Prostate gland (tissue), 2 donors: ENCODE data around the gene SLC50A1. TPM values are rescaled to one million over a fixed set of nuclear protein-coding genes. Genes with fewer than 3 reads are reported as not detected.

Experiments
- DNase-seq: peaks from one replicate; pipeline ENCODE4 v3.0.0-alpha.2; 2019; ENCODE audit warnings: low spot score
- H3K27ac ChIP-seq, 2 donors: fragments of 200-600 bp; sonication (generic); 2 replicates each; pipeline ENCODE4 v1.5.1; 2017 to 2019
- H3K27me3 ChIP-seq: fragments of 200-600 bp; sonication (generic); replicated peaks from 2 replicates; pipeline ENCODE4 v1.5.1; 2019; ENCODE audit not compliant: insufficient read depth
- H3K36me3 ChIP-seq, 2 donors: fragments of 200-600 bp; sonication (generic); 1 replicate in 1 of 2; 2 replicates in 1 of 2; pipeline versions ENCODE4 v1.5.1 to v1.8.1; 2017 to 2019
- H3K4me1 ChIP-seq: fragments of 200-600 bp; sonication (generic); replicated peaks from 2 replicates; pipeline ENCODE4 v1.5.1; 2019
- H3K4me3 ChIP-seq, 2 donors: fragments of 200-600 bp; sonication (generic); 2 replicates each; pipeline ENCODE4 v1.5.1; 2017 to 2019
- H3K9me3 ChIP-seq: fragments of 200-600 bp; sonication (generic); 2 replicates; pipeline ENCODE4 v1.5.1; 2017
- CTCF ChIP-seq, 4 experiments: fragments of 200-600 bp in 2 of 4; fragments of 450-650 bp in 2 of 4; sonication (generic) in 2 of 4; IDR thresholded peaks; 1 replicate in 3 of 4; 2 replicates in 1 of 4; pipeline ENCODE4 v1.5.1; 2016 to 2019; ENCODE audit warnings: antibody characterized with exemption in 4 of 4, mild to moderate bottlenecking in 2 of 4, moderate library complexity in 2 of 4
- POLR2A ChIP-seq: fragments of 450-650 bp; IDR thresholded peaks from one replicate; pipeline ENCODE4 v1.6.1; 2016; ENCODE audit warnings: antibody characterized with exemption, mild to moderate bottlenecking
- POLR2AphosphoS5 ChIP-seq: sonication (generic); formaldehyde crosslinking; IDR thresholded peaks from one replicate; pipeline ENCODE4 v1.6.1; 2017; ENCODE audit warnings: antibody characterized with exemption
- WGBS: methylation state at CpG from one replicate; pipeline ENCODE4 v1.1.5; 2018; 5-methylcytosine and 5-hydroxymethylcytosine counted together
- intact Hi-C: fragments of 100-400 bp; cut with DNase I; formaldehyde crosslinking; loops from one replicate; pipeline ENCODE4 v1.14.2; 2022
- total RNA-seq, 2 donors: library from RNA; depleted of rRNA; stranded (reverse); fragments of >200 nt; gene quantifications; one replicate each; pipeline ENCODE4 v1.1.0, GENCODE V29; 2016

The SLC50A1 gene
- total RNA-seq, 2 donors from 2014 or later, result 26.6 to 48.0 TPM

- Histone ChIP-seq H3K27ac (peak overlapping the region; percentile 94 to 97), H3K36me3 (peaks cover 5 to 15% of the 10 kb centered on the region in 2 donors), H3K4me1 (peaks cover 32% of the 10 kb centered on the region), H3K9me3 (no peaks in the 10 kb centered on the region), H3K4me3 (peak overlapping the region; percentile 49 to 58), H3K27me3 (no peaks in the 10 kb centered on the region)
- intact Hi-C loops, result loop anchor here (5.0 kb wide), 1 partner anchor 32 kb away; no protein-coding TSS in a partner anchor
- 6% methylated on average over 18 of the region's 18 CpGs for WGBS
- TF ChIP-seq CTCF (IDR thresholded peaks at IDR 0.05) (no peak), POLR2AphosphoS5 (peak; percentile 89), POLR2A (peak; percentile 55)
- peak; percentile 87 for DNase-seq
These were observed 705 bp upstream of the SLC50A1 start for GRCh38 chr1:155134880-155135414.

GRCh38 chr1:155136748-155137147, 1.1 kb downstream of the SLC50A1 start:
- no peaks in the 10 kb centered on the region for H3K9me3 ChIP-seq
- TF ChIP-seq POLR2AphosphoS5, result no peak
- TF ChIP-seq POLR2A, result no peak
- TF ChIP-seq CTCF (IDR thresholded peaks at IDR 0.05), result no peak
- intact Hi-C loops, result no loop called here
- H3K36me3 ChIP-seq, result peaks cover 5 to 14% of the 10 kb centered on the region in 2 donors
- WGBS, result 42% methylated on average over 6 of the region's 6 CpGs
- DNase-seq, result no peak
- H3K27ac ChIP-seq, result peak overlapping the region; percentile 94 to 97
- H3K27me3 ChIP-seq, result no peaks in the 10 kb centered on the region
- peak overlapping the region; percentile 49 to 58 for H3K4me3 ChIP-seq
- H3K4me1 ChIP-seq, result peaks cover 28% of the 10 kb centered on the region

GRCh38 chr1:155137154-155137949, 1.7 kb downstream of the SLC50A1 start:
- no peaks in the 10 kb centered on the region for H3K27me3 ChIP-seq
- peaks cover 5 to 11% of the 10 kb centered on the region in 2 donors for H3K36me3 ChIP-seq
- no peaks in the 10 kb centered on the region for H3K9me3 ChIP-seq
- DNase-seq, result no peak
- peaks cover 24% of the 10 kb centered on the region for H3K4me1 ChIP-seq
- TF ChIP-seq POLR2AphosphoS5 (no peak), CTCF (IDR thresholded peaks at IDR 0.05) (no peak), POLR2A (no peak)
- H3K27ac ChIP-seq, result peak overlapping the region; percentile 94 to 97
- intact Hi-C loops, result no loop called here
- WGBS, result 87% methylated on average over 6 of the region's 6 CpGs
- peak overlapping the region; percentile 49 to 58 for H3K4me3 ChIP-seq

- Histone ChIP-seq H3K36me3 (no peaks in the 10 kb centered on the region), H3K9me3 (no peaks in the 10 kb centered on the region), H3K27ac (peak within 1 kb of the TSS; percentile 88 to 94), H3K4me1 (peaks cover 8% of the 10 kb centered on the region), H3K4me3 (peak within 1 kb of the TSS; percentile 59 to 60), H3K27me3 (no peaks in the 10 kb centered on the region)
- TF ChIP-seq POLR2A, result peak; percentile 78
- TF ChIP-seq POLR2AphosphoS5, result peak; percentile 99
- TF ChIP-seq CTCF (IDR thresholded peaks at IDR 0.05), result peak in 2 of 4 experiments; percentile 6 to 17
- intact Hi-C loops, result no loop called here
- WGBS, result under 1% methylated on average over 41 of the region's 42 CpGs
- peak; percentile 91 for DNase-seq
These were observed 4.4 kb downstream of the SLC50A1 start, which contains the start of gene DPM3 for GRCh38 chr1:155139895-155140629. Gene DPM3, minus strand, starts transcription at chr1:155140531. Its CDS starts 291 bp downstream, at chr1:155140240.
